DMS79 treated with DMSO at 0.1 percent for 48 hours (cell line): ENCODE measurements around the gene SPATA13.

Source experiments
- DNase-seq: peaks from one replicate; lab custom pipeline; 2025; lab: John Stamatoyannopoulos, UW

SPATA13 gene

DNA sequence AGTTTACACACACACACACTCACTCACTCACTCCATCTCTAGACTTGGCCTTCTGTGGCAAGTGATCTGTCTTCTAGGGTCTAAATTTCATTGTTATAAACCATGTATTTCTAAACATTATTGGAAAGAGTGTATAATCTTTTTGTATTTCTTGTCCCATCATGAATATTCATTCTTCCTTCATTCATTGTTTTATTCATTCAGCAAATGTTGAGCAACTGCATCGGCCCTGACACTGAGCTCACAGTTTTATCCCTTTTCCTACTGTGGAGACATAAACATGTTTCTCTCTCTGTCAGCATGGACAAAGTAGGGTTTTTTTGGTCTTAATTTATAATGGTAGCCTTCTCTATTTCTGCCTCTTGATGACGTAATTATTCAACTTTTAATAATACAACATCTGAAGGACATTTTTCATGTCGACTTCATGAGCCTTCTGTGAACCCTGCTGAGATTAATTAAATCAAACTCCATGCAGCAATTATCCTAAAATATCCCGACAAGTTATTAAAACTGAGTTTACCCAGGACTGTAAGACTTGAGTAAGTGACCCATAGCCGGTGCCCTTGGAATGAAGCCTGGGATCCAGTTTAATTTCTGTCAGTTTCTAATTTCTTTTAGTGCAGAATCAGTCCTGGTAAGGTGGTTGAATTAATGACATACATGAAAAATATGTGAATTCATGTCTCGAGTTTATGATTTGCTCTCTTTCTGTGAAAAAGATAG is 7.3 kb downstream of the SPATA13 start:
- no peak for DNase-seq

- DNase-seq: no peak
Observed at GRCh38 chr13:24168392-24168750, 7.9 kb downstream of the SPATA13 start.

DNA sequence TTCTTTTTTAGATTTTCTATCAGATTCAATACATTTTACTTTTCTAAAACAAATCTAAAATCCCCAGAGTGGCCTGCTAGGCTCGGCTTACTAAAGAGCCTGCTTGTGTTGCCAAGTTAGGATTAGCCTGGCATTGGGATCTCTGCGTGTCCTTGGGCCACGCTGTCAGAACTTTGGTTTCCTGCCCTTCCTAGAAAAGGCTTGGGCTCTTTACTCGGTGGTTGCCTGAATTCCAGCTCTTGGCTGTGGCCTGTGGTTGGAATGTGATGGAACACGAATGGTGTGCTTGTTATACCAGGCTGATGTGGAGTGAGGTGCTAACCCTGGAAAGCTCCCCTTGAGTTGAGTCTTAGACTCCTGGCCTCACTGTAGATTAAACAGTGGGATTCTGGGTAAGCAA is 8.5 kb downstream of the SPATA13 start:
- no peak for DNase-seq

DNA sequence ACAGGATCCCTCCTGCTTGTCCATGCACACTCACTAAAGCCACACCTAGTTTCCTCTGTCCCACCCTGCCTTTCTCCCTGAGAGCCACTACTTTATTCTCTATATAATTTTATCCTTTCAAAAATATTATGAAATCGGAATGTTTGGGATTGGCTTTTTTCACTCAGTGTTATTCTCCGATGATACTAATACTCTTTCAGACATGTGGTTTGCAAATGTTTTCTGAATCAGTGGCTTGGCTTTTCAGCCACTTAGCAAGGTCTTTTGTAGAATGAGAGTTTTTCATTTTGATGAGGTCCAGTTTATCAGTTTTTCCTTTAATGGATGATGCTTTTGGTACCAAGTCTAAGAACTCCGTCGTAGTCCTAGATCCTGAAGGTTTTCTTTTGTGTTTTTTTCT is 11.6 kb downstream of the SPATA13 start:
- DNase-seq: no peak

DNA sequence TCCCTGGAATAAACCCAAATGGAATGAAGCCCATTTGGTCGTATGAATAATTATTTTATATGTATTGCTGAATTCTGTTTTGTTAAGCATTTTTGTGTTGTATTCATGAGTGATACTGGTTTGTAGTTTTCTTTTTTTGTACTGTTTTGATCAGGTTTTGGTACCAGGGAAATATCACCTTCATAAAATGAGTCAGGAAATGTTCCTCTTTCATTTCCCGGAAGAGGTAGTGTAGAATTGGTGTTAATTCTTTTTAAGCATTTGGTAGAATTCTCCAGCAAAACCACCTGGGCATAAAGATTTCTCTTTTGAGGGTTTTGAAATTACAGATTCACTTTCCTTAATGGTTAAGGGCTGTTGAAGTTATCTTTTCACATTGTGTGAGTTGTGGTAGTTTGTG is 13.3 kb downstream of the SPATA13 start:
- no peak for DNase-seq

DNA sequence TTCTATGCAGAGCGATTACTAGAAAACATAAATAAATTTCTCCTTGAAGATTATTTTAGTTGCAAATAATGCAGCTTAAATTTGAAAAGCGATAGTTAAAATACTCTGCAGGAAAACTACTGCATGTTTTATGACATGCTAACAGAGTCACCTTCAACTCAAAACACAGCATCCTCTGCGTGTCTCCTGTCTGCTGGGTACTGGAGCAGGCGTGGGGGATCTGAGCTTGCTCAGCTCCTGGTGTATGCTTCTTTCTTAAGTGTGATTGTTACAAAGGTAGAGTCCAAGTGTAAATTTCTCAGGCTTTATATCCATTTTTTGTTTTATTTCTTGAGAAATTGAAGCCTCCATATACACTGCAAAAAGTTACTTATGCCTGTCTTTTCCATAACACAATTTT is 15.3 kb downstream of the SPATA13 start:
- DNase-seq: no peak

- DNase-seq: no peak
Observed at GRCh38 chr13:24176351-24177101, 16.0 kb downstream of the SPATA13 start.

DNA sequence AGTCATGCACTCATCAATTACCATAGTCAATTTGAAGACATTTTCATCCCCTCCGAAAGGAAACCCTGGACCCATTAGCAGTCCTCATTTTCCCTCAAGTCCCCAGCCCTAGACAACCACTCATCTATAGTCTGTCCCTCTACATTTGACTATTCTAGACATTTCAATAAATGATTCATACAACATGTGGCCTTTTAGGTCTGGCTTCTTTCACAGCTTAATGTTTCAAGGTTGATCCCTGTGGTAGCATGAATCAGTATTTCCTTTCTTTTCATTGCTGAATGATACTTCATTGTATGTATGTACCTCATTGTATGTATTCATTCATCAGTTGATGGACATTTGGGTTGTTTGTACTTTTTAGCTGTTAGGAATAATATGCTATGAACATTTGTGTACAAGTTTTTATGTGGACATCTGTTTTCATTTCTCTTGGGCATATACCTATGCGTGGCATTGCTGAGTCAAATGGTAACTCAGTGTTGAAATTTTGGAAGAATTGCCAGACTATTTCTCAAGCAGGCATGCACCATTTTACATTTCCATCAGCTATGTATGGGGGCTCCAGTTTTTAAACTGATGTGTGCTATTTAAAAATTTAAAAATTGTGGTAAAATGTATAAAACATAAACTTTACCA is 18.4 kb downstream of the SPATA13 start:
- no peak for DNase-seq

- DNase-seq: peak; percentile 11
Observed at GRCh38 chr13:24179486-24179850, 18.9 kb downstream of the SPATA13 start.

GRCh38 chr13:24180750-24181377 is 20.3 kb downstream of the SPATA13 start:
- DNase-seq: no peak

DNA sequence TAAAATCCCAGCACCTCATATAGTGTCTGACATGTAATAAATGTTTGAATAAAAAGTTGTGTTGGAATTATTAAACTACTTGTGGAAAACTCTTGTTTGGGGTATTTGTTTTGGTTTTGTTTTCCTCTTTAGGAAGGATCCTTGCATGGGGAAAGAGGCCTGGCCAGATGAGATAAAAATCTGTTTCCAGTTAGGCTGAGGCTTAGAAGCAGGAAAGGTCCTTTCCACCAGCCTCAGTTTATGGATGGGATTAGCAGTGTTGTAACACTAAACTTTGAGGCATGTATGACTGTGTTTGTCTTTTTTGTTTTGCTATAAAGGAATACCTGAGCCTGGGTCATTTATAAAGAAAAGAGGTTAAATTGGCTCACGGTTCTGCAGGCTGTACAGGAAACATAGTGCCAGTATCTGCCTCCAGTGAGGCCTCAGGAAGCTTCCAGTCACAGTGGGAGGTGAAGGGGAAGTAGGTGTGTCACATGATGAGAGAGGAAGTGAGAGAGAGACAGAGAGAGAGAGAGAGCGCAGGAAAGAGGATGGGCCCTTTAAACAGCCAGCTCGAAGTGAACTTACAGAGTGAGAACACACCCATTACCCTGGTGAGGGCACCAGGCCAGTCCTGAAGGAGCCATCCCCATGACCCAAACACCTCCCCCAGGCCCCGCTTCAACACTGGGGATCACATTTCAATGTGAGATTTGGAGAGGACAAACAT is 21.6 kb downstream of the SPATA13 start:
- no peak for DNase-seq

DNA sequence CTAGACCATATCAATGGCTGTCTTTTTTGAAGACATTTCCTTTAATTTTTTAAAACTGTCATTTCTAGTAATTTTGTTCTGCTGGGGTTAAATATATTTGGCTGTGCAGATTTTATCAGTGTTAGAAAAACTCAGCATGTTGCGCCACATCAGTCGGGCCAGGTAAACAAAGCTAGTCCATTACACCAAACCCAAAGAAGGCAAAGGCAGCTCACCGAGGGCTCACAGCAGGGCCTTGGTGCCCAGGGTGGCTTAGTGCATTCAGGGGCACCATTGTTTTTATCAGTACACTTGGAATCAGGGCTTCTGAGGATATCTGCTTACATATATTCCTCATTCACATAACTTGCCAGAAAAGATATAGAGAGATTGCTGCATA is 22.2 kb downstream of the SPATA13 start:
- no peak for DNase-seq

DNA sequence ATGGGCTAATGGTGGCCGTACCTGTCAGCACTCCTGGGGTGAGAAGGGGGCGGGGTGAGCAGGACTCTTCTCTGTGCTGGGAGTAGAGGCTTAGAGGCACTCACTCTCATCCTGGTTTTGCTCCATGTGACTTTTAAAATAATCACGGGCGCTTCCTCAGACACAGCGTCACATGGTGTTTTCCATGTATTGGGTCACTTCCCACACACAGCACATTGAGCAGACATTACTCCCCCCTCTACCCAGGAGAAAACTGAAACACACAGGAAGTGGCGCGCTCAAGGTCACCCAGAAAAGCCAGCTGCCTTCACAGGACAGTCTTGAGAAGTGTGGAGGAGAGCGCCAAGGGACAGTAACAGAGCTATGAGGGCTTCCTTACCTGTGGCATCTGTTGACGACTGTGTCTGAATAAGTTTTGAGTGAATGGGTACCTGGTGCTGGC is 23.2 kb downstream of the SPATA13 start:
- no peak for DNase-seq

DNA sequence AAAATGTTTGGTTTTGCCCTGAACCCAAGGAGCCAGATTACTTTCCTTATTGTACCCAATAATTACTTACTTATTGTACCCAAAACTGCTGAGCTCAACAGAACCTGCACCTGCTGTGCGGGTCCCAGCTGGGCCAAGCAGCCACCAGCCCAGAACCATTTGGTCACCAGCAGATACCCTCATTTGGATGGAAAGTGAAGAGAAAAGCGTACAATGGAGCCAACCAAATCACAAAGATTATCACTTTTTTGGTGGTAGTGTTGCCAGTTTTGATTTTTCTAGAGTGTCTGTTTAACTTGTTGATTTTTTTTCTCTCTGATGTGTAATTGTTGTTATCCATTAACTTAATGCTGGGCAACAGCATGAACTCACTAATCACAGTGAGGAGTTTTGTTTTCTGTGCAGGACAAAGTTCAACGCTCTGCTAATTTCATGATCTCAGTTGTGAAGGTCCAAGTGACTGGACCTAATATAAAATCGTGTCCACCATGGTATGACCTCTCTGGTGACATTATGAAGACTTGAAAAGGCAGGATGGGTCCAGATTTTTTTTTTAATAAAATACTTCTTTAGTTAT is 23.8 kb downstream of the SPATA13 start:
- DNase-seq: no peak

DNA sequence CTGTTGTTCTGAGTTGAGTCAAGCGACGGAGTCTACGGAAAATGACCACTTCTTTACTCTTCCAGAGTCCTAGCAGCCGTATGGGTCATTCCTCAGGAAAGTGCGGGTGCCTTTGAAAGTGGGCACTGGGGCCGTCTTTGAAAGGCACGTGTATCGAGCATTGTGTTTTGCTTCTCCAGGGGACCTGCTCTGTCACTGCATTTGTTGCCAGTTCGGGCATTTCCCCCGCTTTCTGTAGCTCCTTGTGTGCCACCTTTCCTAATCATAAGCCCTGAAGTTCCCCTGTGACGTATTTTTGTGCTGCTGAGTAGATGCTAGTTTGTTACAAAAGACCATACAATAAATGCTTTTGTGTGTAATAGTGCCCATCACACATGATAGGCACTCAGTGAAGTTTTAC is 24.4 kb downstream of the SPATA13 start:
- DNase-seq: no peak

DNA sequence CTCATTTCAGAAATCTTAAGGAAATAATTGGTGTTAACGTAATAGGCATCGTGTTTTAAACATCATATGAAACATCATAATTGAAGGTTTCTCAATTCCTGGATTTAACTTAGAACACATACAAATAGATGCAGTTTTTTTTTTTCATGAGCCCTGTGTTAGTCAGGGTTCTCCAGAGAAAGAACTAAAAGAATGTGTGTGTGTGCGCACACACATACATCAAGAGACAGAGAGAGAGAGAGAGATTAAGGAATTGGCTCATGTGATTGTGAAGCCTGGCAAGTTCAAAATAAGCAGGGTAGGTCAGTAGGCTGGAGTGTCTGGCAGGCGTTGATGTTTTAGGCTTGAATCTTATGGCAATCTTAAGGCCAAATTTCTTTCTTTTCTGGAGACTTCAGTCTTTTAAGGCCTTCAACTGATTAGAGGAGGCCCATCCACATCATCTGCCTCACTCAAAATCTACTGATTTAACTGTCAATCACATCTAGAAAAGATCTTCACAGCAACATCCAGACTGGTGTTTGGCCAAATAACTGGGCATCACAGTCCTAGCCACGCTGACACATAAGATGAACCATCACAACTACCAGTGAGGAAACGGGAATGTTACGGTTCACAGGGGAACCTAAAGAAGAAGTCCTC is 25.2 kb downstream of the SPATA13 start:
- no peak for DNase-seq

DNA sequence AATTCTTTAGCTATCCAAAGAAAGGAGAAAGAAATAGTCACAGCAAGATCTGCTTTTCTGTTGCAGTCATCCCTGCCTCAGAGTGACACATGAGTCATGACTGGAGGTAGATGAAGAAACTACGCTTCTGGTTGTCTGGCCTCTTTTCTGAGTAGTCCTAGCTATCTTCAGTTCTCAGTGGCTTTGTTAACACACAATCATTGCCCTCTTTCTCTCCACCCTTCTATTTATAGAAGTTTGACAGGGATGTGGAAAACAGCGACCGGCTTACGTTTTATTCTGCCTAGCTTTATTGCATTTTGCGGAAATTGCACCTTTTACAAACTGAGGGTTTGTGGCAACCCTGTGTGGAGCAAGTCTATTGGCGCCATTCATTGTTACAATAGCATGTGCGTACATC is 26.7 kb downstream of the SPATA13 start:
- DNase-seq: no peak

DNA sequence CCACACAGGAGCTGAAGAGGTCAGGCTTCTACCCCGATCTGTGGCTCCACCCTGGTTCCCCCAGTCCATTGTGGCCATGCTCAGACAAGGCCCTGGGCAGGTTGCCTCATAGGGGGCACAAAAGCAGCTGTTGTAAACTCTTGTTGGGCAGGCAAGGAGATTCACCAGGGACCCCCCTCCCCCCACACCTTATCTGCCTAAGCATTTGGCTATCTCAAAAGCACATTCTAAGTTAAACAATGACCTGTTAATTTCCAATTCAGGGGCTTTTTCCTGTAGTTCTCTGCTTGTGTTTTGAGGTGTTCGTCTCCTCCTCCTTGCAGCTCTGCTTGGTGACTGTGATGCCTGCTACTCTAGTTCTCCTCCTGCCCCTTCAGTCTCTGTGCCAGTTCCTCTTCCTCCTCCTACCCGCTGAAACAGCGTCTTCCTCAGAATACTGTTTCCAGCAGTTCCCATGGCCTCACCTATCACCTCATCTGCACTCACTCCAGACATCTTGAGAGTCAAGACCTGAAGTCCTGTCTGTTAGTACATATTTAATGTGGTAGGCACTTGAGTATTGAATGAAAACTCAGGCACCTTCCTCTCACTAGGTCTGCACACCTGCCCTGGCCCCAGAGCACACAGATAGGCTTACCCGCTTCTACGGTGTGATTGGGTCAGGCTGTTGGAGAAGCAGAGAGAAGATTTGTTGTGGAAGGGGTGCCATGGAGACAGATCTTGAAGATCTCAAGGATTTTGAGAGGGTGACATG is 31.7 kb downstream of the SPATA13 start:
- peak; percentile 73 for DNase-seq

GRCh38 chr13:24192811-24193162 is 32.3 kb downstream of the SPATA13 start:
- DNase-seq: no peak

DNA sequence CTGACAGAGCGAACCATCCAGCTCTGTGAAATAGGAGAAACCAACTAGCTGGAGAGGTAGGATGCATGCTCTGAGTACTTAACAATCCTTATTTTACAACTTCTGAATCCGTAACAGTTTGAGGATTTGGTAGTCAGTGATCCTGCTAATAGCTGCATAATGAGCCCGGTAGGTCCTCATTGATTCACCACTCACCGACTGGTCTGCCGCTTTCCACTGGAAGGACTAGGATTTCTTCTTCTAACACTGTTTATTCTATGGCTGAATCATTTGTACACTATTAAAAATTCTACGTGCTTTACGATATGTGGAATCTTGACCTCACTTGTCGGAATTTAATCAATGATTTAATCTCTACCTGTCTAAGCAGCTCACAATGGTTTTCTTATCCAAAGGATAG is 33.9 kb downstream of the SPATA13 start:
- no peak for DNase-seq

GRCh38 chr13:24195626-24196025 is 35.1 kb downstream of the SPATA13 start:
- DNase-seq: no peak
